H1 (cell line): Measurements from ENCODE around the gene FIG4. TPM values are rescaled to one million over a fixed set of nuclear protein-coding genes. Genes with fewer than 3 reads are reported as not detected.

Experiments used
- HDAC6 ChIP-seq: IDR thresholded peaks from one replicate; pipeline ENCODE4 v1.7.1; 2012; ENCODE audit warnings: low read depth, mild to moderate bottlenecking, inconsistent platforms, low read length, moderate library complexity
- MAX ChIP-seq: IDR thresholded peaks from 2 replicates; pipeline ENCODE4 v1.6.1; 2012; ENCODE audit warnings: inconsistent platforms
- polyA plus RNA-seq, 7 experiments: library from polyadenylated mRNA; depleted of rRNA in 3 of 7; stranded (reverse) in 5 of 7; unstranded in 2 of 7; fragments of >200 nt in 5 of 7; fragments of 200-250 nt in 2 of 7; gene quantifications; 1 replicate in 5 of 7; 2 replicates in 1 of 7; 4 replicates in 1 of 7; pipeline versions ENCODE4 v1.2.1 to v1.2.3, GENCODE V29; 2011 to 2013; ENCODE audit warnings: missing spikeins in 2 of 7, mixed read lengths in 2 of 7
- total RNA-seq: library from RNA; stranded (reverse); fragmentation: NEBNext Ultra II Directional; extraction: Animal tissue kit (Norgen Biotek cat#: 25700); gene quantifications from 2 replicates; pipeline ENCODE4 v1.2.1, GENCODE V29; 2021

FIG4 gene
- total and polyA plus RNA-seq, 2 of the 8 experiments (the other 6 are each of a cell fraction or from before 2014, with no cell fraction given) = 11.8 to 21.9 TPM

GRCh38 chr6:109669811-109670210 is 21.3 kb upstream of the FIG4 start (continued):
- no peak for TF ChIP-seq MAX
- no peak for TF ChIP-seq HDAC6
